ENCODE data around the gene SDHB.

SDHB gene

DNA sequence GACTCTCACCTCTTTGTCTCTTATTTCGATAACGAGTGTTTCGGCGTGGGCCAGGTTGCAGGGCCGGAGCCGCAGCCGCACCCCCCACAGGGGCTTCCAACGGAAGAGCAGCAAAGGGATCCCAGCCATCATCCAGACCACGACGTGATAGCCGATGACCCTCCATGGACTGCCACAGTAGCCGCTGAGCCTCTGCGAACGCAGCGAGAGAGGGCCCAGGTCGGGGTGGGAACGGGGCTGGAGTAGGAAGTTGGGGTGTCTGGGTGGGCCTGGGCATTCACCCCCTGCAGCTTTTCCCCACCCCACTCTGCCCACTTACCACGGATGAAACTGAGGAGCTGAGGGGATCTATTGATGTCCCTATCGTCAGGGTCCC lies 48.5 kb downstream of the SDHB start:
- H3K9me2 ChIP-seq (ENCODE audit: low read depth, low read length), result no peaks in the 10 kb centered on the region
- no peaks in the 10 kb centered on the region for H3K79me2 ChIP-seq (ENCODE audit: insufficient read depth, low read length)
- no peak overlapping the region for H3K27ac ChIP-seq (ENCODE audit: low read depth, low read length, poor library complexity, severe bottlenecking)
- no peak overlapping the region for H3K9ac ChIP-seq (ENCODE audit: low read length)
- no peak overlapping the region for H2AFZ ChIP-seq (ENCODE audit: low read length)
- no peaks in the 10 kb centered on the region for H3K27me3 ChIP-seq (ENCODE audit: insufficient read depth, low read length)
- peaks cover 2% of the 10 kb centered on the region for H3K4me1 ChIP-seq (ENCODE audit: insufficient read depth, low read length, severe bottlenecking)
- no peak overlapping the region for H3K4me2 ChIP-seq (ENCODE audit: low read length)
- H3F3A ChIP-seq (ENCODE audit: insufficient read depth, low read length), result no peaks in the 10 kb centered on the region
- H3K36me3 ChIP-seq (ENCODE audit: insufficient read depth, low read length), result peaks cover 3% of the 10 kb centered on the region; the same call in 1 of the 2 replicates
- H4K20me1 ChIP-seq (ENCODE audit: insufficient read depth, low read length), result no peaks in the 10 kb centered on the region
- H3K9me3 ChIP-seq (ENCODE audit: low read length), result no peaks in the 10 kb centered on the region
- no peak for TF ChIP-seq EZH2 (IDR thresholded peaks at IDR 0.05; ENCODE audit: borderline replicate concordance, low read length)
- TF ChIP-seq CTCF (IDR thresholded peaks at IDR 0.05; ENCODE audit: low read length), result no peak
- no peak overlapping the region for H3K4me3 ChIP-seq (ENCODE audit: low read depth, low read length, poor library complexity, severe bottlenecking)

DNA sequence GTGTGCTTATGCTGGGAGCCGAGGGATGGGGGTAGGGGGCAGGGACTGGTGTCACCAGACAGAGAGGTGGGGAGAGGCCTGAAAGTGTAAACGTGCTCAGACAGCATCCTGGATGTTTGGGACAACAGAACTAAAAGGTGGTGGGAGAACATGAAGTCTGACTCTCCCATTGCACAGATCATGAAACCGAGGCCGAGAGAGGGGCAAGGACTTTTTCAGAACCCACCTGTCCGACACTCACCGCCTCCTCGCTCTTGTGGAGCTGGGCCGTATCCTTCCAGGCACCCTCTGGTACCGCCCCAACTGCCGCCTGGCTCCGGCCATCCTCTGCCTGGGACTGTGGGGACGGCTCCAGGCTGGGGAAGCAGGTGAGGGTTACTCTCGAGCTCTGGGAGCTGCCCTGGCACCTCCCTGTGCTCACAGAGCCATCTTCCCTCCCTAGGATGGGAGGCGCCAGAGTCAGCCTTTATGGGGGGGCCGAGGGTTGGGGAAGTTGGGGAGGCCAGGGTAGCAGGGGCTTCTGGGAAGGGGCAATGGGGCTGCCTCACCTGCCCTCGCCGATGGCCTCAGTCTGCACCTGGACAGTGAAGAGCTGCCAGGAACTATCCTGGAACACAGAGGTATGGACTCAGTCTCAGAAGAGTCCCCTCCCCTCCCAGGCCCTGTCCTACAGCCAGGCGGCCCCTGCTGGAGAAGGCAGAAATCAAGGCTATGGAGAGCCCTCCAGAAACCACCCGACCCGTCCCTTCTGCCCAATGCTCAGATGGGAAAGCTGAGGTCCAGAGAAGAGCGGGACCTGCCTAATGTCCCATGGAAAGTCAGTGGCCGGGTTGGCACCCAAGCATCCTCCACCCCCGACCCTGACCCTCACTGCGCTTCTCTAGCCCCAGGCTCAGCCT lies 49.1 kb downstream of the SDHB start:
- no peaks in the 10 kb centered on the region for H3K4me1 ChIP-seq (ENCODE audit: insufficient read depth, low read length, severe bottlenecking)
- H3K36me3 ChIP-seq (ENCODE audit: insufficient read depth, low read length), result peaks cover 3% of the 10 kb centered on the region; the same call in 1 of the 2 replicates
- no peaks in the 10 kb centered on the region for H3K9me3 ChIP-seq (ENCODE audit: low read length)
- H3K27ac ChIP-seq (ENCODE audit: low read depth, low read length, poor library complexity, severe bottlenecking), result no peak overlapping the region
- no peaks in the 10 kb centered on the region for H3F3A ChIP-seq (ENCODE audit: insufficient read depth, low read length)
- TF ChIP-seq CTCF (IDR thresholded peaks at IDR 0.05; ENCODE audit: low read length) (no peak), EZH2 (IDR thresholded peaks at IDR 0.05; ENCODE audit: borderline replicate concordance, low read length) (no peak)
- no peak overlapping the region for H3K4me2 ChIP-seq (ENCODE audit: low read length)
- no peak overlapping the region for H2AFZ ChIP-seq (ENCODE audit: low read length)
- no peaks in the 10 kb centered on the region for H4K20me1 ChIP-seq (ENCODE audit: insufficient read depth, low read length)
- H3K9me2 ChIP-seq (ENCODE audit: low read depth, low read length), result no peaks in the 10 kb centered on the region
- no peak overlapping the region for H3K4me3 ChIP-seq (ENCODE audit: low read depth, low read length, poor library complexity, severe bottlenecking)
- H3K27me3 ChIP-seq (ENCODE audit: insufficient read depth, low read length), result no peaks in the 10 kb centered on the region
- no peaks in the 10 kb centered on the region for H3K79me2 ChIP-seq (ENCODE audit: insufficient read depth, low read length)
- H3K9ac ChIP-seq (ENCODE audit: low read length), result no peak overlapping the region

GRCh38 chr1:17002524-17002902 lies 51.3 kb downstream of the SDHB start:
- TF ChIP-seq CTCF (IDR thresholded peaks at IDR 0.05; ENCODE audit: low read length) (no peak), EZH2 (IDR thresholded peaks at IDR 0.05; ENCODE audit: borderline replicate concordance, low read length) (no peak)
- Histone ChIP-seq H2AFZ (ENCODE audit: low read length) (no peak overlapping the region), H3K27ac (ENCODE audit: low read depth, low read length, poor library complexity, severe bottlenecking) (no peak overlapping the region), H3K9me2 (ENCODE audit: low read depth, low read length) (no peaks in the 10 kb centered on the region), H3K9me3 (ENCODE audit: low read length) (no peaks in the 10 kb centered on the region), H3K79me2 (ENCODE audit: insufficient read depth, low read length) (no peaks in the 10 kb centered on the region), H3K36me3 (ENCODE audit: insufficient read depth, low read length) (peaks cover 9% of the 10 kb centered on the region; the same call in 1 of the 2 replicates), H4K20me1 (ENCODE audit: insufficient read depth, low read length) (no peaks in the 10 kb centered on the region), H3K9ac (ENCODE audit: low read length) (no peak overlapping the region), H3K4me2 (ENCODE audit: low read length) (no peak overlapping the region), H3K4me1 (ENCODE audit: insufficient read depth, low read length, severe bottlenecking) (no peaks in the 10 kb centered on the region), H3K4me3 (ENCODE audit: low read depth, low read length, poor library complexity, severe bottlenecking) (no peak overlapping the region), H3K27me3 (ENCODE audit: insufficient read depth, low read length) (no peaks in the 10 kb centered on the region), H3F3A (ENCODE audit: insufficient read depth, low read length) (no peaks in the 10 kb centered on the region)
